Thyroid gland (tissue), 4 donors: Measurements from ENCODE around the gene SSH3. TPM values are rescaled to one million over a fixed set of nuclear protein-coding genes. Genes with fewer than 3 reads are reported as not detected.

Source experiments
- DNase-seq, 2 donors: peaks; one replicate each; pipeline ENCODE4 v3.0.0-alpha.2; 2019
- H3K27ac ChIP-seq, 3 donors: fragments of 200-600 bp; sonication (generic); 1 replicate in 2 of 3; 2 replicates in 1 of 3; pipeline ENCODE4 v1.5.1; 2016 to 2019; ENCODE audit warnings: mild to moderate bottlenecking in 1 of 3, moderate library complexity in 1 of 3
- H3K27me3 ChIP-seq: fragments of 200-600 bp; sonication (generic); one replicate; pipeline ENCODE4 v1.5.1; 2019
- H3K36me3 ChIP-seq, 2 donors: fragments of 200-600 bp; sonication (generic); one replicate each; pipeline ENCODE4 v1.5.1; 2016 to 2019
- H3K4me1 ChIP-seq, 2 donors: fragments of 200-600 bp; sonication (generic); one replicate each; pipeline ENCODE4 v1.5.1; 2017 to 2019
- H3K4me3 ChIP-seq, 3 donors: fragments of 200-600 bp; sonication (generic); replicated peaks in 1 of 3; 1 replicate in 2 of 3; 2 replicates in 1 of 3; pipeline ENCODE4 v1.5.1; 2016; ENCODE audit warnings: mild to moderate bottlenecking in 1 of 3
- H3K9me3 ChIP-seq: fragments of 200-600 bp; sonication (generic); one replicate; pipeline ENCODE4 v1.5.1; 2017
- POLR2A ChIP-seq, 2 donors: fragments of 450-650 bp; IDR thresholded peaks; one replicate each; pipeline ENCODE4 v1.6.1; 2017; ENCODE audit warnings: antibody characterized with exemption in 2 of 2, mild to moderate bottlenecking in 2 of 2, moderate library complexity in 1 of 2
- WGBS, 2 donors: methylation state at CpG; one replicate each; pipeline ENCODE4 v1.1.5; 2017; 5-methylcytosine and 5-hydroxymethylcytosine counted together
- intact Hi-C: fragments of 100-400 bp; cut with DNase I; formaldehyde crosslinking; loops from one replicate; pipeline ENCODE4 v1.15.1; 2023
- total RNA-seq, 4 donors: library from RNA; depleted of rRNA; stranded (reverse); fragments of >200 nt; gene quantifications; one replicate each; pipeline ENCODE4 v1.2.3, GENCODE V29; 2016
- TF ChIP-seq, protein P1 (sequence below), 6 experiments: fragments of 200-600 bp in 3 of 6; fragments of 450-650 bp in 3 of 6; sonication (generic) in 3 of 6; IDR thresholded peaks; one replicate each; pipeline ENCODE4 v1.5.1; 2016 to 2019; ENCODE audit warnings: antibody characterized with exemption in 6 of 6, mild to moderate bottlenecking in 2 of 6, inconsistent platforms in 1 of 6, moderate library complexity in 1 of 6

Gene SSH3
- total RNA-seq, 4 donors from 2014 or later: 50.5 to 59.9 (median 54.4) TPM

DNA sequence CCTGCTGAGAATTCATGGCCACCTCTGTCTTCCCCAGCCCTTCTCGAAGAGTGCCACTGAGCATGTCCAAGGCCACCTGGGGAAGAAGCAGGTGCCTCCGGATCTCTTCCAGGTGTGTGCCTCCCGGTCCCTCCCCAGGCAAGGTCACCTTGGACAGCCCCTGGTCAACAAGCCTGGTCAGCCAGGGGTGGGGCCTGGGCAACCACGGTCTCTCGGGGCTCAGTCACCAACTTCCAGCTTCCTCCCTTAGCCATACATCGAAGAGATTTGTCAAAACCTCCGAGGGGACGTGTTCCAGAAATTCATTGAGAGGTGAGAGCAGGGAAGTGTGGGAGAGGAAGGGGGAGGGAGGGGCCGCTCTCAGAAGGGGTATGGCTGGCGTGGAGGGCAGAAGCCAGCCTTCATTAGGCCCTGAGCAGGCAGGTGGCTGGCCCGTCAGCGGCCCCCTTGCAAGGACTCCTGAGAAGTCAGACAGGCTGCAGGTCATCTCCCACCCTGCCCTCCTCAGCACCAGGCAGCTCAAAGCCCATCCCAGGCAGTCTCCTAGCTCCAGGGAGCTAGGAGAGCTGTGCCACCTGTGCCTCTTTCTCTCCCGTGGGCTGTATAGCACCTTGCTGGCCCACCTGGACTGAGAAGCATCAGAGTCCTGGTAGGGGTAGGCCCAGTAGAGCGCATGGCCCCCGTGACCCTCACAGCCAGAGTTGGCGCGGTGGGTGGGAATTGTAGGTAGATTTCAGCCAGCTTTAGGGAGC, 23.6 kb upstream of the SSH3 start:
- Histone ChIP-seq H3K9me3 (no peaks in the 10 kb centered on the region), H3K27me3 (no peaks in the 10 kb centered on the region), H3K4me1 (peaks cover 17 to 47% of the 10 kb centered on the region in 2 donors), H3K36me3 (peaks cover 53 to 55% of the 10 kb centered on the region in 2 donors), H3K27ac (no peak overlapping the region), H3K4me3 (no peak overlapping the region)
- DNase-seq: peak in 1 of 2 donors; percentile 1
- WGBS, 2 donors: 84 to 93% methylated on average over 13 of the region's 17 CpGs
- intact Hi-C loops: no loop called here
- TF ChIP-seq POLR2A (IDR thresholded peaks at IDR 0.05): no peak
- TF ChIP-seq, protein P1, sequence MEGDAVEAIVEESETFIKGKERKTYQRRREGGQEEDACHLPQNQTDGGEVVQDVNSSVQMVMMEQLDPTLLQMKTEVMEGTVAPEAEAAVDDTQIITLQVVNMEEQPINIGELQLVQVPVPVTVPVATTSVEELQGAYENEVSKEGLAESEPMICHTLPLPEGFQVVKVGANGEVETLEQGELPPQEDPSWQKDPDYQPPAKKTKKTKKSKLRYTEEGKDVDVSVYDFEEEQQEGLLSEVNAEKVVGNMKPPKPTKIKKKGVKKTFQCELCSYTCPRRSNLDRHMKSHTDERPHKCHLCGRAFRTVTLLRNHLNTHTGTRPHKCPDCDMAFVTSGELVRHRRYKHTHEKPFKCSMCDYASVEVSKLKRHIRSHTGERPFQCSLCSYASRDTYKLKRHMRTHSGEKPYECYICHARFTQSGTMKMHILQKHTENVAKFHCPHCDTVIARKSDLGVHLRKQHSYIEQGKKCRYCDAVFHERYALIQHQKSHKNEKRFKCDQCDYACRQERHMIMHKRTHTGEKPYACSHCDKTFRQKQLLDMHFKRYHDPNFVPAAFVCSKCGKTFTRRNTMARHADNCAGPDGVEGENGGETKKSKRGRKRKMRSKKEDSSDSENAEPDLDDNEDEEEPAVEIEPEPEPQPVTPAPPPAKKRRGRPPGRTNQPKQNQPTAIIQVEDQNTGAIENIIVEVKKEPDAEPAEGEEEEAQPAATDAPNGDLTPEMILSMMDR (IDR thresholded peaks at IDR 0.05): no peak

GRCh38 chr11:67280341-67280787, 23.0 kb upstream of the SSH3 start:
- H3K27me3 ChIP-seq: no peaks in the 10 kb centered on the region
- H3K27ac ChIP-seq: no peak overlapping the region
- peak in 1 of 2 donors; percentile 1 for DNase-seq
- 83 to 92% methylated on average over 10 to 13 of the region's 13 CpGs for WGBS, 2 donors
- TF ChIP-seq, protein P1 (IDR thresholded peaks at IDR 0.05): no peak
- TF ChIP-seq POLR2A (IDR thresholded peaks at IDR 0.05): no peak
- H3K36me3 ChIP-seq: peaks cover 59 to 61% of the 10 kb centered on the region in 2 donors
- intact Hi-C loops: no loop called here
- H3K9me3 ChIP-seq: no peaks in the 10 kb centered on the region
- peaks cover 17 to 41% of the 10 kb centered on the region in 2 donors for H3K4me1 ChIP-seq
- no peak overlapping the region for H3K4me3 ChIP-seq

DNA sequence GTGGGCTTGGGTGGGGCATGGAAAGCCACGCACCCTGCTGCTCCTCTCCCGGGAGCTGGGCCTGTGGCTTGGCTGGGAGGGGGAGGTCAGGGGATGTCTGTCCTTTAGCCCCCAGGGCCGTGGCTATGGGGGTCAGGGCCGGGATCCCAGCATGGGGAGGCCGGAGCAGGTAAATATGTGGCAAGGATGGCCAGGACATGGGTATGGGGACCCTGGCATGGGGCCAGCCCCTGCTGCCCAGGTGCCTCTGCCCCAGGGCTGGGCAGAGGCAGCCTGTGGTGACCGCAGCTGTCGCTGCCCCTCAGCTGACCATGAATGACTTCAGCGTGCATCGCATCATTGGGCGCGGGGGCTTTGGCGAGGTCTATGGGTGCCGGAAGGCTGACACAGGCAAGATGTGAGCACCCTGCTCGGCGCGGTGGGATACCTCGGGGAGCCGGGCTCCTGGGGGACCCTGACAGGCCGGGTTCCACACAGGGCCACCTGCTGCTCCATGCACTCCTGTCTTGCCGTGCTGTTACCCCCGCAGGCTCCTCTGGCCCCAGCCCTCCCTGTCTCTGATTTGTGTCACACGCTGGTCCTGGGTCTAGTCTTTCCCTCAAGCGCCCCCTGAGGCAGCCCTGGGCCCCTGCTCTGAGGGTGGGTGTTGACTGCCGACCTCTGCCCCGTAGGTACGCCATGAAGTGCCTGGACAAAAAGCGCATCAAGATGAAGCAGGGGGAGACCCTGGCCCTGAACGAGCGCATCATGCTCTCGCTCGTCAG, 22.4 kb upstream of the SSH3 start:
- Histone ChIP-seq H3K27ac (no peak overlapping the region), H3K4me3 (no peak overlapping the region), H3K36me3 (peaks cover 65 to 67% of the 10 kb centered on the region in 2 donors), H3K27me3 (no peaks in the 10 kb centered on the region), H3K4me1 (peaks cover 12 to 35% of the 10 kb centered on the region in 2 donors), H3K9me3 (no peaks in the 10 kb centered on the region)
- no peak for TF ChIP-seq POLR2A (IDR thresholded peaks at IDR 0.05)
- TF ChIP-seq, protein P1 (IDR thresholded peaks at IDR 0.05): no peak
- DNase-seq: peak in 1 of 2 donors; percentile 1
- WGBS, 2 donors: 91 to 98% methylated on average over 10 to 20 of the region's 31 CpGs
- intact Hi-C loops: no loop called here

- no peaks in the 10 kb centered on the region for H3K27me3 ChIP-seq
- no peak overlapping the region for H3K27ac ChIP-seq
- intact Hi-C loops: no loop called here
- no peak overlapping the region for H3K4me3 ChIP-seq
- H3K9me3 ChIP-seq: no peaks in the 10 kb centered on the region
- 91 to 96% methylated on average over 18 to 25 of the region's 27 CpGs for WGBS, 2 donors
- no peak for TF ChIP-seq POLR2A (IDR thresholded peaks at IDR 0.05)
- H3K36me3 ChIP-seq: peaks cover 68 to 71% of the 10 kb centered on the region in 2 donors
- DNase-seq: peak in 1 of 2 donors; percentile 2
- peaks cover 9 to 28% of the 10 kb centered on the region in 2 donors for H3K4me1 ChIP-seq
These were observed 21.7 kb upstream of the SSH3 start for GRCh38 chr11:67281552-67282150.

DNA sequence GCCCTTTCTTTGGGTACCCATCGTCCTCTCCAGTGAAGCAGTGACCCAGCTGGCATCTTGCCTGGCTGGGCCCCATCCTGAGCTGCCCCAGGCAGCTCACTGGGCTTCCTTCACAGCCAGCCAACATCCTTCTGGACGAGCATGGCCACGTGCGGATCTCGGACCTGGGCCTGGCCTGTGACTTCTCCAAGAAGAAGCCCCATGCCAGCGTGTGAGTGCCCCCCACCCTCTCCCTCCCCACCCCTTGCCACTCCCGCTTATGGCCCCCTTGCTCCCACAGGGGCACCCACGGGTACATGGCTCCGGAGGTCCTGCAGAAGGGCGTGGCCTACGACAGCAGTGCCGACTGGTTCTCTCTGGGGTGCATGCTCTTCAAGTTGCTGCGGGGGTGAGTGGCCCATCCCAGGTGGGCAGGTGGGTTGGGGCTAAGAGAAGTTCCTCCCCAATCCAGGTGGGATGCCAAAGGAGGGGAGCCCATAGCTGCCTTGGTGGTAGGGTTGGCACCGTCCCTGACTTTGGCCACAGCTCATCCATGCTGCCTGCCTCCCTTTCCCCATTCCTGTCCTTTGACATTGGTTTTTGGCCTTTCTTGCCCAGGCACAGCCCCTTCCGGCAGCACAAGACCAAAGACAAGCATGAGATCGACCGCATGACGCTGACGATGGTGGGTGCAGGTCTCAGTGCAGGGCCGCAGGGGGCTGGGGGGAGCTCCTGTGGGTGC, 21.0 kb upstream of the SSH3 start:
- WGBS, 2 donors: 90 to 93% methylated on average over 9 of the region's 20 CpGs
- DNase-seq: peak in 1 of 2 donors; percentile 1
- no peak overlapping the region for H3K27ac ChIP-seq

More for the DNA sequence above, 21.0 kb upstream of the SSH3 start:
- Histone ChIP-seq H3K27me3 (no peaks in the 10 kb centered on the region), H3K9me3 (no peaks in the 10 kb centered on the region), H3K4me3 (no peak overlapping the region), H3K4me1 (peaks cover 4 to 26% of the 10 kb centered on the region in 2 donors), H3K36me3 (peaks cover 68 to 71% of the 10 kb centered on the region in 2 donors)
- intact Hi-C loops: no loop called here
- TF ChIP-seq, protein P1 (IDR thresholded peaks at IDR 0.05): no peak
- no peak for TF ChIP-seq POLR2A (IDR thresholded peaks at IDR 0.05)
